Progenitor cell of endocrine pancreas (in vitro differentiated cells): ENCODE measurements around the gene EPHA5. TPM values are rescaled to one million over a fixed set of nuclear protein-coding genes. Genes with fewer than 3 reads are reported as not detected.

ENCODE experiments used
- DNase-seq: peaks from one replicate; pipeline ENCODE4 v3.0.0; 2021; ENCODE audit warnings: low spot score; ENCODE audit not compliant: unreplicated experiment
- H3K27ac Mint-ChIP-seq: 2 replicates; pipeline ENCODE4 v1.8.0; 2021; ENCODE audit warnings: mild to moderate bottlenecking, moderate library complexity, mixed read lengths
- H3K27me3 Mint-ChIP-seq: 2 replicates; pipeline ENCODE4 v1.8.0; 2021; ENCODE audit warnings: mixed read lengths
- H3K36me3 Mint-ChIP-seq: 2 replicates; pipeline ENCODE4 v1.8.0; 2022; ENCODE audit warnings: mixed read lengths; ENCODE audit not compliant: insufficient read depth
- H3K4me1 Mint-ChIP-seq: 2 replicates; pipeline ENCODE4 v1.8.0; 2021; ENCODE audit warnings: low read depth, mixed read lengths
- H3K4me3 Mint-ChIP-seq: 2 replicates; pipeline ENCODE4 v1.8.0; 2021; ENCODE audit warnings: low read depth, mild to moderate bottlenecking, moderate library complexity, mixed read lengths
- H3K9me3 Mint-ChIP-seq: 2 replicates; pipeline ENCODE4 v1.8.0; 2021; ENCODE audit warnings: low read depth, mixed read lengths
- long read RNA-seq: library from polyadenylated mRNA; unstranded; transcript quantifications from one replicate; pipeline ENCODE4 v2.0.0, GENCODE V29; 2020
- total RNA-seq: library from RNA; stranded (reverse); gene quantifications from 2 replicates; pipeline ENCODE4 v1.2.1, GENCODE V29; 2021
- TF ChIP-seq, protein P1 (sequence below): fragments of 200-600 bp; sonication (generic); IDR thresholded peaks from one replicate; pipeline ENCODE4 v1.5.0; 2021; ENCODE audit warnings: antibody characterized with exemption, mild to moderate bottlenecking; ENCODE audit not compliant: unreplicated experiment

Gene EPHA5
- total RNA-seq, result 0.04 TPM in 1 of 2 replicates, not detected in the other
- long read RNA-seq, result 0 reads

- Mint-ChIP-seq H3K27me3 (peaks cover 84% of the 10 kb centered on the region), H3K36me3 (no peaks in the 10 kb centered on the region), H3K9me3 (no peaks in the 10 kb centered on the region), H3K4me3 (peak within 1 kb of the TSS; percentile 65), H3K27ac (peak within 1 kb of the TSS; percentile 26), H3K4me1 (peaks cover 17% of the 10 kb centered on the region)
- peak; percentile 42 for DNase-seq
- TF ChIP-seq, protein P1, sequence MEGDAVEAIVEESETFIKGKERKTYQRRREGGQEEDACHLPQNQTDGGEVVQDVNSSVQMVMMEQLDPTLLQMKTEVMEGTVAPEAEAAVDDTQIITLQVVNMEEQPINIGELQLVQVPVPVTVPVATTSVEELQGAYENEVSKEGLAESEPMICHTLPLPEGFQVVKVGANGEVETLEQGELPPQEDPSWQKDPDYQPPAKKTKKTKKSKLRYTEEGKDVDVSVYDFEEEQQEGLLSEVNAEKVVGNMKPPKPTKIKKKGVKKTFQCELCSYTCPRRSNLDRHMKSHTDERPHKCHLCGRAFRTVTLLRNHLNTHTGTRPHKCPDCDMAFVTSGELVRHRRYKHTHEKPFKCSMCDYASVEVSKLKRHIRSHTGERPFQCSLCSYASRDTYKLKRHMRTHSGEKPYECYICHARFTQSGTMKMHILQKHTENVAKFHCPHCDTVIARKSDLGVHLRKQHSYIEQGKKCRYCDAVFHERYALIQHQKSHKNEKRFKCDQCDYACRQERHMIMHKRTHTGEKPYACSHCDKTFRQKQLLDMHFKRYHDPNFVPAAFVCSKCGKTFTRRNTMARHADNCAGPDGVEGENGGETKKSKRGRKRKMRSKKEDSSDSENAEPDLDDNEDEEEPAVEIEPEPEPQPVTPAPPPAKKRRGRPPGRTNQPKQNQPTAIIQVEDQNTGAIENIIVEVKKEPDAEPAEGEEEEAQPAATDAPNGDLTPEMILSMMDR, result peak; percentile 46
Observed at GRCh38 chr4:65670331-65671031, at the start of gene EPHA5. TSS of gene EPHA5 (minus strand) at chr4:65670489. CDS start at chr4:65669742, 747 bp downstream.

- Mint-ChIP-seq H3K4me3 (no peak overlapping the region), H3K27ac (no peak overlapping the region), H3K36me3 (no peaks in the 10 kb centered on the region), H3K9me3 (peaks cover 8% of the 10 kb centered on the region), H3K4me1 (no peaks in the 10 kb centered on the region), H3K27me3 (no peaks in the 10 kb centered on the region)
- TF ChIP-seq, protein P1, result no peak
- no peak for DNase-seq
Observed at GRCh38 chr4:65719635-65720034, 49.3 kb upstream of the EPHA5 start.

DNA sequence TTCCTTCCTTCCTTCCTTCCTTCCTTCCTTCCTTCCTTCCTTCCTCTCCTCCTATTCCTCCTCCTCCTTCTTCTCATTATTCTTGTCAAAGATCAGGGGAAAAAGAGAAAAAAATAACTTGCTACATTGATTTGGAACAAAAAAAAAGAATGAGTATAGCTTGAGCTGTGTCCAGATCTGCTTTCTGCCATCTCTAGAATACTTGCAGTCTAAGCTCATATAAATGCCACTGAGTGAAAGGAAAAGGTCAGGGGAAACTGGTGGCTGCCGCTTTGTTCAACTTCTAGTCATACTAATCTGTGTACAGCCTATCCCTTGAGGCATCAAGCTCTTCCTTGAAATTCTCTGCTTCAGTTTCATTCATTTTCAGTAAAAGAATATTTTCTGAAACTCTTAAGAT is 28.3 kb upstream of the EPHA5 start:
- TF ChIP-seq, protein P1, result no peak
- Mint-ChIP-seq H3K4me1 (no peaks in the 10 kb centered on the region), H3K27me3 (no peaks in the 10 kb centered on the region), H3K27ac (no peak overlapping the region), H3K4me3 (no peak overlapping the region), H3K36me3 (no peaks in the 10 kb centered on the region), H3K9me3 (no peaks in the 10 kb centered on the region)
- DNase-seq, result no peak

DNA sequence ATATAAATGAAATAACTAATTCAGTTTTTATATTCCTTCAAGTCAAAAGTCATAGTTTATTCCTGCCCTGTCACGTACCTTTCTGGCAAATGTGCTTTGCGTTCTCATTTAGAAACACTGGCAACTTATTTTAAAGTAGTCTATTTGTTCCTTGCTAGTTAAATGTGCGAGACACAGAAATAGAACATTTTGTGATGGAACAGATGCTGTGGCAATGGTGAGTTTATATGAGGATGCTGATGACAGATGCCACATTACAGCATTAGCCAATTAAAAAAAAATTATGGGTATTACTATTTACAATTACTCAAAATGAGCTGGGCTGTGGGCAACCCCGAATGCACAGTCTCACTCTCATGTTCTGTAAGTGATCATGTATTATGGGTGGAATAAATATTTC is 26.1 kb upstream of the EPHA5 start:
- TF ChIP-seq, protein P1, result no peak
- Mint-ChIP-seq H3K27ac (no peak overlapping the region), H3K4me1 (no peaks in the 10 kb centered on the region)

DNA sequence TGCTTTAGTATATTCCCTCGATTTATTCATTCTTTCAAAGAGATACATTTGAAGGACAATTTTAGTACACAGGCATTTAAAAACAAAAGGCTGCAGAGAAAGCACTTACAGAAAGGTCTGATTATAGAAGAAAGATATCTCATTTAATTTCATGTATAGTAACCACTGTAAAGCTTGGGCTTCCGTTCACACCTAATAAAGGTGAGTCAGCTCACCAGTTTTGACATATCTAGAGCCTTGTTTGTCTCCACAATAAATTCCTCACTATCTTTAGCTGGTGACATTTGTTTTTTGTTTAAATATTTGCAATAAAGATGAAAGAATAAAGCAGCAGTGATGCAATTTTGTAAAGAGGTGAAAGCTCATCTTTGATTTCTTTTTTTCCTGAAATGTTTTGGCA is 1.1 kb upstream of the EPHA5 start:
- Mint-ChIP-seq H3K9me3 (no peaks in the 10 kb centered on the region), H3K27me3 (peaks cover 76% of the 10 kb centered on the region), H3K4me3 (peak overlapping the region; percentile 17), H3K4me1 (peaks cover 17% of the 10 kb centered on the region), H3K36me3 (no peaks in the 10 kb centered on the region), H3K27ac (no peak overlapping the region)
- DNase-seq, result no peak
- TF ChIP-seq, protein P1, result no peak

More for the DNA sequence above, 26.1 kb upstream of the EPHA5 start:
- DNase-seq, result no peak
- Mint-ChIP-seq H3K36me3 (no peaks in the 10 kb centered on the region), H3K9me3 (no peaks in the 10 kb centered on the region), H3K27me3 (no peaks in the 10 kb centered on the region), H3K4me3 (no peak overlapping the region)
